ENCODE data around the gene OR4A5.
"Not testable (repeated sequence)": the region's sequence is repeated elsewhere in the genome, so short reads cannot be mapped to it uniquely, and the experiment has no call there.

OR4A5 gene, protein sequence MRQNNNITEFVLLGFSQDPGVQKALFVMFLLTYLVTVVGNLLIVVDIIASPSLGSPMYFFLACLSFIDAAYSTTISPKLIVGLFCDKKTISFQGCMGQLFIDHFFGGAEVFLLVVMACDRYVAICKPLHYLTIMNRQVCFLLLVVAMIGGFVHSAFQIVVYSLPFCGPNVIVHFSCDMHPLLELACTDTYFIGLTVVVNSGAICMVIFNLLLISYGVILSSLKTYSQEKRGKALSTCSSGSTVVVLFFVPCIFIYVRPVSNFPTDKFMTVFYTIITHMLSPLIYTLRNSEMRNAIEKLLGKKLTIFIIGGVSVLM

GRCh38 chr11:54706532-54706931, at the start of gene OR4A5:
TSS of gene OR4A5 (plus strand) at chr11:54706832. CDS start at chr11:54706885, 53 bp downstream.
- H3K27ac ChIP-seq; H3K79me2 ChIP-seq (ENCODE audit: insufficient read depth, low read depth); H3K9ac ChIP-seq; H3K4me1 ChIP-seq (ENCODE audit: low read depth, poor library complexity, severe bottlenecking); H4K20me1 ChIP-seq (ENCODE audit: insufficient read depth); H3K4me3 ChIP-seq (IDR thresholded peaks at IDR 0.05; ENCODE audit: insufficient read depth, low read depth, low read length); H2AFZ ChIP-seq (ENCODE audit: low read depth); H3K36me3 ChIP-seq (ENCODE audit: insufficient read depth); H3K27me3 ChIP-seq (ENCODE audit: insufficient read depth, low read depth); H3K4me2 ChIP-seq: not testable (repeated sequence)

DNA sequence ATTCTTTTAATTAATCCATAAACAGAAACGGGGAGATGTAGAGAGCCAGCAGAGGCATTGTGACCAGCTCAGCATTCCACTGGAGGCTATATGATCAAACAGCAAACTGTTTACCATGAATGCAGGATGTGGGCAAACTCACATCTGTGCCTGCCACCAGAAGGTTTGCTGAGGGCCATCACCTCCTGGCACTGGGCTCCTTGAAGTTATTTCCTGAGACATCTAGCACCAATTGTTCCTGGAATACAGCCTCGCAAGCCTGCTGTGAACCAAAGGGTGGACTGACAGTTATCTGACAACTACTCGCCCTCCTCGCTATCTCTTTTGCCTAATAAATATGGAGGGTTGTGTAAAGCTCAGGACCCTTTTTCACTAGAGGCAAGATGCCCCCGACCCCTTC, 13.5 kb downstream of the OR4A5 start:
- H3K27me3 ChIP-seq (ENCODE audit: insufficient read depth, low read depth), result not testable (repeated sequence)

More for the DNA sequence above, 13.5 kb downstream of the OR4A5 start:
- H2AFZ ChIP-seq (ENCODE audit: low read depth); H3K36me3 ChIP-seq (ENCODE audit: insufficient read depth); H3K9ac ChIP-seq; H4K20me1 ChIP-seq (ENCODE audit: insufficient read depth); H3K4me1 ChIP-seq (ENCODE audit: low read depth, poor library complexity, severe bottlenecking); H3K27ac ChIP-seq; H3K4me3 ChIP-seq (IDR thresholded peaks at IDR 0.05; ENCODE audit: insufficient read depth, low read depth, low read length); H3K4me2 ChIP-seq; H3K79me2 ChIP-seq (ENCODE audit: insufficient read depth, low read depth): not testable (repeated sequence)
